Tongue (tissue), 2 donors: ENCODE results near the gene CISH. TPM values are rescaled to one million over a fixed set of nuclear protein-coding genes. Genes with fewer than 3 reads are reported as not detected.

Experiments used
- DNase-seq: peaks from one replicate; pipeline ENCODE4 v3.0.0-alpha.2; 2015
- total RNA-seq: library from RNA; depleted of rRNA; stranded (reverse); fragments of >200 nt; gene quantifications from one replicate; pipeline ENCODE4 v1.2.3, GENCODE V29; 2014

CISH gene
- total RNA-seq, 1 donor from 2014 or later: 6.5 TPM

GRCh38 chr3:50612234-50612882 is 784 bp upstream of the CISH start:
- no peak for DNase-seq

- DNase-seq: no peak
These were observed 546 bp downstream of the CISH start for GRCh38 chr3:50610992-50611463.

- DNase-seq: no peak
These were observed 1.2 kb downstream of the CISH start for GRCh38 chr3:50610181-50610971.

GRCh38 chr3:50609763-50610085 is 1.9 kb downstream of the CISH start:
- DNase-seq: no peak

GRCh38 chr3:50609071-50609762 is 2.4 kb downstream of the CISH start:
- DNase-seq: no peak

- no peak for DNase-seq
These were observed 3.3 kb downstream of the CISH start for GRCh38 chr3:50608278-50608677.

- no peak for DNase-seq
These were observed 4.1 kb downstream of the CISH start for GRCh38 chr3:50607271-50608091.

GRCh38 chr3:50606596-50606995 is 5.0 kb downstream of the CISH start:
- no peak for DNase-seq

- no peak for DNase-seq
These were observed 5.7 kb downstream of the CISH start for GRCh38 chr3:50605901-50606326.

GRCh38 chr3:50604628-50605588 is 6.7 kb downstream of the CISH start:
- DNase-seq: no peak

- DNase-seq: no peak
These were observed 7.4 kb downstream of the CISH start for GRCh38 chr3:50604110-50604621.

- DNase-seq: no peak
These were observed 8.1 kb downstream of the CISH start for GRCh38 chr3:50603261-50604109.

- peak; percentile 60 for DNase-seq
These were observed 8.9 kb downstream of the CISH start for GRCh38 chr3:50602595-50603191.

- DNase-seq: peak; percentile 97
These were observed 10.6 kb downstream of the CISH start for GRCh38 chr3:50600841-50601591.

GRCh38 chr3:50600141-50600753 is 11.3 kb downstream of the CISH start:
- DNase-seq: no peak

- DNase-seq: no peak
These were observed 11.9 kb downstream of the CISH start for GRCh38 chr3:50599716-50600118.

GRCh38 chr3:50599115-50599715 is 12.4 kb downstream of the CISH start:
- DNase-seq: no peak
